Pericardium fibroblast (primary cell): ENCODE measurements around the gene OR5AL1. TPM values are rescaled to one million over a fixed set of nuclear protein-coding genes. Genes with fewer than 3 reads are reported as not detected.

Experiments used
- total RNA-seq: library from RNA; depleted of rRNA; stranded (reverse); fragments of >200 nt; gene quantifications from 2 replicates; pipeline ENCODE4 v1.2.3, GENCODE V29; 2015

Gene OR5AL1
- total RNA-seq, result not detected in 2 replicates

GRCh38 chr11:56412396-56412795 is at the start of gene OR5AL1:
Gene OR5AL1, plus strand, starts transcription at chr11:56412696.

GRCh38 chr11:56375324-56375723 is 37.2 kb upstream of the OR5AL1 start, which contains the start of gene OR8U1:
Gene OR8U1, plus strand, starts transcription at chr11:56375624. Its CDS starts 0 bp downstream, at chr11:56375624.

Other genes with a start within 250 kb of the OR5AL1 start
- gene OR5J2, start 236.1 kb upstream of the OR5AL1 start, total RNA-seq, result not detected in 2 replicates
- gene OR5T2, start 178.4 kb upstream of the OR5AL1 start, total RNA-seq, result not detected in 2 replicates
- gene OR5T3, start 160.4 kb upstream of the OR5AL1 start, total RNA-seq, result not detected in 2 replicates
- not detected in 2 replicates for gene OR5T1, start 138.5 kb upstream of the OR5AL1 start, total RNA-seq
- gene OR8H1, start 120.4 kb upstream of the OR5AL1 start, total RNA-seq, result not detected in 2 replicates
- gene OR8K3, start 97.6 kb upstream of the OR5AL1 start, total RNA-seq, result not detected in 2 replicates
- not detected in 2 replicates for gene OR8K1, start 66.7 kb upstream of the OR5AL1 start, total RNA-seq
- not detected in 2 replicates for gene OR8J1, start 58.4 kb upstream of the OR5AL1 start, total RNA-seq
- not detected in 2 replicates for gene OR8U1, start 37.1 kb upstream of the OR5AL1 start, total RNA-seq
- gene OR5M3, start 60.7 kb downstream of the OR5AL1 start, total RNA-seq, result not detected in 2 replicates
- gene OR5M8, start 78.7 kb downstream of the OR5AL1 start, total RNA-seq, result not detected in 2 replicates
- not detected in 2 replicates for gene OR5M11, start 130.6 kb downstream of the OR5AL1 start, total RNA-seq
- not detected in 2 replicates for gene OR5M10, start 165.0 kb downstream of the OR5AL1 start, total RNA-seq
- gene OR5M1, start 202.2 kb downstream of the OR5AL1 start, total RNA-seq, result not detected in 2 replicates
- not detected in 2 replicates for gene OR5AP2, start 229.7 kb downstream of the OR5AL1 start, total RNA-seq